ENCODE measurements around the gene ECD. TPM values are rescaled to one million over a fixed set of nuclear protein-coding genes. Genes with fewer than 3 reads are reported as not detected.

ECD gene
- polyA plus RNA-seq, 1 experiment, result 43.9 TPM

- ChIA-PET POLR2A (no interaction called here), CTCF (interaction anchor here (0.5 kb wide), 1 partner anchor 9 kb away, joined by 3 read pairs; no protein-coding TSS in a partner anchor)
- no peak for DNase-seq (ENCODE audit: low read depth, low spot score)
- Histone ChIP-seq H3K27ac (ENCODE audit: low read depth, low read length) (no peak overlapping the region), H3K9me3 (ENCODE audit: control insufficient read depth, insufficient read depth, low read length) (no peaks in the 10 kb centered on the region), H3K27me3 (ENCODE audit: control insufficient read depth, insufficient read depth, low read length) (no peaks in the 10 kb centered on the region), H3K4me3 (ENCODE audit: low read depth, low read length) (no peak overlapping the region)
- no peak for TF ChIP-seq CTCF (IDR thresholded peaks at IDR 0.05; ENCODE audit: low read depth, low read length)
Observed at GRCh38 chr10:73163096-73163495, 4.7 kb downstream of the ECD start.

GRCh38 chr10:73161662-73162061, 6.1 kb downstream of the ECD start:
- ChIA-PET CTCF (interaction anchor here (1.1 to 4.3 kb wide), 2 partner anchors 10 to 65 kb away, joined by 3 to 68 read pairs; partner anchors contain the start of genes FAM149B1 and P4HA1), POLR2A (no interaction called here)
- Histone ChIP-seq H3K9me3 (ENCODE audit: control insufficient read depth, insufficient read depth, low read length) (no peaks in the 10 kb centered on the region), H3K27ac (ENCODE audit: low read depth, low read length) (no peak overlapping the region), H3K4me3 (ENCODE audit: low read depth, low read length) (no peak overlapping the region), H3K27me3 (ENCODE audit: control insufficient read depth, insufficient read depth, low read length) (no peaks in the 10 kb centered on the region)
- no peak for TF ChIP-seq CTCF (IDR thresholded peaks at IDR 0.05; ENCODE audit: low read depth, low read length)
- DNase-seq (ENCODE audit: low read depth, low spot score), result no peak

GRCh38 chr10:73161079-73161478, 6.7 kb downstream of the ECD start:
- Histone ChIP-seq H3K27me3 (ENCODE audit: control insufficient read depth, insufficient read depth, low read length) (no peaks in the 10 kb centered on the region), H3K9me3 (ENCODE audit: control insufficient read depth, insufficient read depth, low read length) (no peaks in the 10 kb centered on the region), H3K4me3 (ENCODE audit: low read depth, low read length) (no peak overlapping the region), H3K27ac (ENCODE audit: low read depth, low read length) (no peak overlapping the region)
- DNase-seq (ENCODE audit: low read depth, low spot score), result no peak
- CTCF ChIA-PET, result interaction anchor here (1.1 to 4.3 kb wide), 3 partner anchors 9 to 64 kb away, joined by 3 to 68 read pairs (median 4); partner anchors contain the start of genes FAM149B1 and P4HA1
- TF ChIP-seq CTCF (IDR thresholded peaks at IDR 0.05; ENCODE audit: low read depth, low read length), result no peak
- POLR2A ChIA-PET, result no interaction called here

- POLR2A ChIA-PET, result no interaction called here
- TF ChIP-seq CTCF (IDR thresholded peaks at IDR 0.05; ENCODE audit: low read depth, low read length), result peak; percentile 76
- Histone ChIP-seq H3K27ac (ENCODE audit: low read depth, low read length) (no peak overlapping the region), H3K9me3 (ENCODE audit: control insufficient read depth, insufficient read depth, low read length) (no peaks in the 10 kb centered on the region), H3K4me3 (ENCODE audit: low read depth, low read length) (no peak overlapping the region), H3K27me3 (ENCODE audit: control insufficient read depth, insufficient read depth, low read length) (no peaks in the 10 kb centered on the region)
- CTCF ChIA-PET, result interaction anchor here (0.5 to 4.3 kb wide), 36 partner anchors 8 to 674 kb away, joined by 3 to 68 read pairs (median 4); partner anchors contain the start of genes FAM149B1 and P4HA1
- DNase-seq (ENCODE audit: low read depth, low spot score), result peak; percentile 15
Observed at GRCh38 chr10:73159038-73159648, 8.7 kb downstream of the ECD start.

- Histone ChIP-seq H3K4me3 (ENCODE audit: low read depth, low read length) (no peak overlapping the region), H3K27me3 (ENCODE audit: control insufficient read depth, insufficient read depth, low read length) (no peaks in the 10 kb centered on the region), H3K9me3 (ENCODE audit: control insufficient read depth, insufficient read depth, low read length) (no peaks in the 10 kb centered on the region), H3K27ac (ENCODE audit: low read depth, low read length) (no peak overlapping the region)
- DNase-seq (ENCODE audit: low read depth, low spot score), result no peak
- no peak for TF ChIP-seq CTCF (IDR thresholded peaks at IDR 0.05; ENCODE audit: low read depth, low read length)
- POLR2A ChIA-PET, result no interaction called here
- CTCF ChIA-PET, result interaction anchor here (0.8 kb wide), 1 partner anchor 60 kb away, joined by 5 read pairs; no protein-coding TSS in a partner anchor
Observed at GRCh38 chr10:73156054-73156453, 11.8 kb downstream of the ECD start.

Measured in AG04450 (cell line).